Left renal pelvis (tissue), 4 donors: ENCODE measurements around the gene KRTAP5-1. TPM values are rescaled to one million over a fixed set of nuclear protein-coding genes. Genes with fewer than 3 reads are reported as not detected.

ENCODE experiments used
- DNase-seq, 4 donors: peaks; one replicate each; pipeline ENCODE4 v3.0.0-alpha.2; 2013; ENCODE audit warnings: low read depth in 4 of 4, low spot score in 3 of 4
- polyA plus RNA-seq, 4 donors: library from polyadenylated mRNA; unstranded; fragments of 120-200 nt; gene quantifications; one replicate each; pipeline ENCODE4 v1.2.1, GENCODE V29; 2013; ENCODE audit not compliant: insufficient read length in 4 of 4

The KRTAP5-1 gene
- polyA plus RNA-seq, 4 donors = 0.24 to 0.63 TPM; not detected in 2

- no peak for DNase-seq
Measured at GRCh38 chr11:1562469-1563148, 22.5 kb downstream of the KRTAP5-1 start.

- DNase-seq = no peak
Measured at GRCh38 chr11:1561955-1562354, 23.1 kb downstream of the KRTAP5-1 start.

- no peak for DNase-seq
Measured at GRCh38 chr11:1561266-1561665, 23.8 kb downstream of the KRTAP5-1 start.

- no peak for DNase-seq
Measured at GRCh38 chr11:1560649-1561251, 24.3 kb downstream of the KRTAP5-1 start.

GRCh38 chr11:1560002-1560648, 25.0 kb downstream of the KRTAP5-1 start:
- DNase-seq = no peak

GRCh38 chr11:1559111-1559951, 25.8 kb downstream of the KRTAP5-1 start:
- DNase-seq = no peak

GRCh38 chr11:1558775-1559110, 26.3 kb downstream of the KRTAP5-1 start:
- no peak for DNase-seq

- DNase-seq = no peak
Measured at GRCh38 chr11:1557904-1558774, 26.9 kb downstream of the KRTAP5-1 start.

- no peak for DNase-seq
Measured at GRCh38 chr11:1557051-1557884, 27.8 kb downstream of the KRTAP5-1 start.

GRCh38 chr11:1556278-1556902, 28.7 kb downstream of the KRTAP5-1 start:
- no peak for DNase-seq

GRCh38 chr11:1555713-1556153, 29.4 kb downstream of the KRTAP5-1 start:
- no peak for DNase-seq

GRCh38 chr11:1554981-1555712, 29.9 kb downstream of the KRTAP5-1 start:
- no peak for DNase-seq

GRCh38 chr11:1553808-1554594, 31.1 kb downstream of the KRTAP5-1 start:
- DNase-seq = no peak

GRCh38 chr11:1549338-1550330, 35.4 kb downstream of the KRTAP5-1 start:
- DNase-seq = no peak

GRCh38 chr11:1548221-1549070, 36.6 kb downstream of the KRTAP5-1 start:
- peak in 2 of 4 donors; percentile 66 to 72 for DNase-seq
